ENCODE data around the gene PLIN1. TPM values are rescaled to one million over a fixed set of nuclear protein-coding genes. Genes with fewer than 3 reads are reported as not detected.

Gene PLIN1
- total and polyA plus RNA-seq, 2 of the 4 experiments (the other 2 are of a cell fraction): under 0.01 to 0.07 TPM

- Histone ChIP-seq H4K20me1 (ENCODE audit: insufficient read depth, low read length) (0 out of 2 replicates have a peak, but pooled peaks cover 3% of the 10 kb centered on the region), H2BK5ac (ENCODE audit: low read depth, low read length, poor library complexity, severe bottlenecking) (no peak overlapping the region), H4K5ac (ENCODE audit: low read depth, low read length) (no peak overlapping the region), H3K27ac (ENCODE audit: insufficient read depth, low read length) (no peak overlapping the region), H3K18ac (ENCODE audit: low read depth, low read length) (no peak overlapping the region), H2AK5ac (ENCODE audit: low read depth, low read length) (no peak overlapping the region), H3K9me1 (ENCODE audit: insufficient read depth, low read length) (peaks cover 3% of the 10 kb centered on the region; the same call in 1 of the 2 replicates), H2BK15ac (ENCODE audit: low read depth, low read length) (no peak overlapping the region), H3K4me1 (ENCODE audit: control insufficient read depth, insufficient read depth, low read length) (peaks cover 2% of the 10 kb centered on the region; the same call in 1 of the 2 replicates), H3K4me3 (ENCODE audit: insufficient read depth, low read depth, low read length) (no peak overlapping the region), H3K4me2 (ENCODE audit: low read depth, low read length) (no peak overlapping the region), H3K23ac (ENCODE audit: low read depth, low read length) (no peak overlapping the region), H2BK120ac (ENCODE audit: low read depth, low read length) (no peak overlapping the region), H3K4ac (ENCODE audit: low read depth, low read length) (no peak overlapping the region), H2BK20ac (ENCODE audit: low read depth, low read length) (no peak overlapping the region), H3K36me3 (ENCODE audit: control insufficient read depth, insufficient read depth, low read length) (peaks cover 32% of the 10 kb centered on the region), H3K9me3 (ENCODE audit: control insufficient read depth, insufficient read depth, low read length) (no peaks in the 10 kb centered on the region), H4K8ac (ENCODE audit: low read depth in 2 of 2, low read length in 2 of 2) (no peak overlapping the region), H4K91ac (ENCODE audit: insufficient read depth, low read depth, low read length) (no peak overlapping the region), H2AK9ac (replicated peaks; ENCODE audit: low read depth, low read length, poor library complexity) (no peak overlapping the region), H3K9ac (ENCODE audit: low read depth, low read length) (no peak overlapping the region), H3K27me3 (ENCODE audit: control insufficient read depth, insufficient read depth, low read length) (no peaks in the 10 kb centered on the region), H2AFZ (replicated peaks; ENCODE audit: low read length, poor library complexity) (no peak overlapping the region), H3K14ac (replicated peaks; ENCODE audit: low read depth, low read length) (no peak overlapping the region), H3K79me1 (ENCODE audit: low read depth in 1 of 2, low read length in 2 of 2) (peaks cover 3% of the 10 kb centered on the region in 2 experiments; a peak in 1 of 4 replicates), H3K56ac (ENCODE audit: extremely low read depth, insufficient read depth, low read length) (no peak overlapping the region)
- no TSS peak for BruUV-seq (replicated peaks)
- dilution Hi-C loops (cut with HindIII; ENCODE audit: low sequenced_read_pairs, unreplicated experiment): no loop called here
- intact Hi-C loops (cut with micrococcal nuclease): no loop called here
- in situ Hi-C loops (cut with MboI; ENCODE audit: low sequenced_read_pairs): no loop called here
- TF ChIP-seq POLR2A (IDR thresholded peaks at IDR 0.05; ENCODE audit: low read depth, low read length) (no peak), RFX5 (IDR thresholded peaks at IDR 0.05; ENCODE audit: low read depth, low read length) (no peak), BHLHE40 (IDR thresholded peaks at IDR 0.05; ENCODE audit: low read depth, low read length) (no peak), FOS (IDR thresholded peaks at IDR 0.05; ENCODE audit: low read depth, low read length) (no peak), MAZ (IDR thresholded peaks at IDR 0.05; ENCODE audit: borderline replicate concordance, low read depth, low read length) (no peak), RAD21 (IDR thresholded peaks at IDR 0.05; ENCODE audit: low read length) (no peak), USF2 (IDR thresholded peaks at IDR 0.05; ENCODE audit: low read depth, low read length) (no peak), RCOR1 (IDR thresholded peaks at IDR 0.05; ENCODE audit: insufficient replicate concordance, low read length) (no peak), CEBPB (IDR thresholded peaks at IDR 0.05; ENCODE audit: low read depth, low read length) (no peak), ELK1 (IDR thresholded peaks at IDR 0.05; ENCODE audit: borderline replicate concordance, low read depth, low read length) (no peak), MXI1 (IDR thresholded peaks at IDR 0.05; ENCODE audit: borderline replicate concordance, low read depth, low read length) (no peak), CTCF (conservative IDR thresholded peaks at IDR 0.05; ENCODE audit: low read depth, low read length) (no peak), CHD1 (IDR thresholded peaks at IDR 0.05; ENCODE audit: low read depth, low read length) (no peak), NFE2L2 (IDR thresholded peaks at IDR 0.05; ENCODE audit: low read depth, low read length) (no peak), SMC3 (IDR thresholded peaks at IDR 0.05; ENCODE audit: low read depth, low read length) (no peak)
- 93% methylated on average over 13 of the region's 16 CpGs; no CpG with 5 or more reads in 1 of the 2 experiments for WGBS, 2 experiments (ENCODE audit: extremely low coverage in 2 of 2, insufficient read length in 1 of 2)
- POLR2A ChIA-PET (ENCODE audit: unreplicated experiment): no interaction called here
- no peak for ATAC-seq (ENCODE audit: low read depth)
- DNase-seq: no peak
- CTCF ChIA-PET: interaction anchor here (0.6 kb wide), 1 partner anchor 131 kb away, joined by 6 read pairs; no protein-coding TSS in a partner anchor
These were observed 37.1 kb downstream of the PLIN1 start for GRCh38 chr15:89642106-89642505.

All from IMR-90 (cell line).